ENCODE measurements around the gene MAP2K7.
"Not testable (repeated sequence)": the region's sequence is repeated elsewhere in the genome, so short reads cannot be mapped to it uniquely, and the experiment has no call there.

Gene MAP2K7

DNA sequence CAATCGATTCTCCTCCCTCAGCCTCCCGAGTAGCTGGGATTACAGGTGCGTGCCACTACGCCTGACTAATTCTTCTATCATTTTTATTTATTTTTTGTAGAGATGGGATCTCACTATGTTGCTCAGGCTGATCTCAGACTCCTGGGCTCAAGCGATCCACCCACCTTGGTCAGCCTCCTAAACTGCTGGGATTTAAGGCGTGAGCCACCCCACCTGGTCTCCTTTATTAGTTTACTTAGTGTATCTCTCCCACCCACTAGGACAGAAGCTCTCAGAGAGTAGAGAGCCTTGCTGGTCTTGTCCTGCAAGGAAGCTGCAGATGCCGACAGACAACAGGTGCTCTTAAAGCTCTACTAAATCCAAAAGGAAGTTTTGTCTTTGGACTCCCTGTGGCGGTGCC is 17.9 kb upstream of the MAP2K7 start:
- DNase-seq: no peak

DNA sequence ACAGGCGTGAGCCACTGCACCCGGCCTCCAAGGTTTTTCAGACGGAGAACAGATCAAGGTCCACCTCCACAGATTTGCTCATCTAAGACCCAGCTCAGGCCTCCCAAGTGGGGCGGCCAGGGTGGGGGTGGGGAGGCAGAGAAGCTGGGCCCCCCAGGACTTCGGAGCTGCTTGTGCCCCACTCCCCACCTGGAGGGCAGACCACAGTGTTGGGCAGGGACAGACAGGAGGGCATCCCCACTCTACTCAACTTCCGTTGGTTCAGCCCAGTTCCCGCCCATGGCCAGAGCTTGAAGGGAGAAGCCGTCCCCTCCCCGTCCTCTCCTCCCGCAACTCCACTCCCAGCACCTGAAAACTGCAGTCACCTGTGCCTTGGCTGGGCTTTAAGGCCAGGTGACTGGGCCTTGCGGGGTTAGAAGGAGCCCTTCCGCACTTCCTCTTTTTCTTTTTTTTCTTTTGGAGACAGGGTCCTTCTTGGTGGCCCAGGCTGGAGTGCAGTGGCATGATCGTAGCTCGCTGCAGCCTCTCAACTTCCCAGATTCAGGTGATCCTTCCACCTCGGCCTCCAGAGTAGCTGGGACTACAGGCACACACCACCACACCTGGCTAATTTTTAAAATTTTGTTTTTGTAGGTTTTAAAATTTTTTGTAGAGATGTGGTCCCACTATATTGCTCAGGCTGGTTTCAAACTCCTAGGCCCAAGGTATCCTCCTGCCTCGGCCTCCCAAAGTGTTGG is 16.1 kb upstream of the MAP2K7 start:
- DNase-seq: no peak

DNA sequence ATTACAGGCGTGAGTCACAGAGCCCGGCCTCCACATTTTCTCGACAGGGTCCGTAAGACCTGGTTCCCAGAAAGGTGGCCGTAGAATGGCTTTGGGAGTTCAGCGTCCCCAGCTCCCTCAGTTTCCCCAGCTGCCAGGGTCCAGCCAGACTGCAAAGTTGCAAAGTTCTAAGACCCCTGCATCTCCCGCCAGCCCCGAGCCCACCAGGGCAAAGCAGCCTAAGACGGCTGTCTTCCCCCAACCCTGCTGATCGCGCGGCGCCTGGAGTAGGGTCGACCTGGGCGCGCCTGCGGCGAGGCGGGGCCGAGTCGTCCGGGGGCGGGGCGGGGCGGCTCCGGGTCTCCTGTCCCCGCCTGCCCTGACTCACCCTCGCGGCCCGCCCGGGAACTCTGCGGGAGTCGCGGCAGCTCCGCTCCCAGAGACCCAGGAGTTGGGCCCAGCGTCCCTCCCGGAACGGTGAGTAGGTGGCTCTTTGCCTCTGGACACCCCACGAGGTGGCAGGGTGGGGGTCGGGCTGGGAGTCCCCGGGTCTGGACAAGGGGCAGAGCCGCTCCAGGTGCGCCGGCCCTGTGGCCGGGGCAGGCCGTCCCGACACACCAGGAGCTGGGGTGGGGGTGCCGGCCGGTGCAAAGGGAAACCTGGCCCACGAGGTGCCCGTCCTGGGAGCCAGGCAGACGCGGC is 15.4 kb upstream of the MAP2K7 start, which contains the start of gene LRRC8E:
Gene LRRC8E (plus strand): TSS at position 366 of the 681 bp plus-strand sequence. CDS start 7,094 bp downstream, outside the sequence.
- peak in 1 of 2 donors; percentile 27 for DNase-seq

DNA sequence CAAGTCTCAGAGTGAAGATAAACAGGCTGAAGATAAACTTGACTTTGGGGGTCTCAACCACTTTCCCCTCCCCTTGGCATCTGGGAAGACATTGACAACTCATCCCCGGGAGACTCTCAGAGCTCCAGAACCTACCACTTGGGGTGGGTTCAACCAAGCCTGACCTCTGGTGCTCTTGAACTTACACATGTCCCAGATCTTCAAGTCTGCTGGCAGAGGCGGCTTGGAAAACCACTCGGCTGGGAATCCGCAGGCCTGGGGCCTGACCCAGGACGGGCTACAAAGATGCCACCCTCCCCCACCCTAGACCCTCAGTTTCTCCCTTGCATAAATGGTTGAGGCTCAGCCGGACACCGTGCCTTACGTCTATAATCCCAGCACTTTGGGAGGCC is 14.9 kb upstream of the MAP2K7 start:
- DNase-seq: no peak

DNA sequence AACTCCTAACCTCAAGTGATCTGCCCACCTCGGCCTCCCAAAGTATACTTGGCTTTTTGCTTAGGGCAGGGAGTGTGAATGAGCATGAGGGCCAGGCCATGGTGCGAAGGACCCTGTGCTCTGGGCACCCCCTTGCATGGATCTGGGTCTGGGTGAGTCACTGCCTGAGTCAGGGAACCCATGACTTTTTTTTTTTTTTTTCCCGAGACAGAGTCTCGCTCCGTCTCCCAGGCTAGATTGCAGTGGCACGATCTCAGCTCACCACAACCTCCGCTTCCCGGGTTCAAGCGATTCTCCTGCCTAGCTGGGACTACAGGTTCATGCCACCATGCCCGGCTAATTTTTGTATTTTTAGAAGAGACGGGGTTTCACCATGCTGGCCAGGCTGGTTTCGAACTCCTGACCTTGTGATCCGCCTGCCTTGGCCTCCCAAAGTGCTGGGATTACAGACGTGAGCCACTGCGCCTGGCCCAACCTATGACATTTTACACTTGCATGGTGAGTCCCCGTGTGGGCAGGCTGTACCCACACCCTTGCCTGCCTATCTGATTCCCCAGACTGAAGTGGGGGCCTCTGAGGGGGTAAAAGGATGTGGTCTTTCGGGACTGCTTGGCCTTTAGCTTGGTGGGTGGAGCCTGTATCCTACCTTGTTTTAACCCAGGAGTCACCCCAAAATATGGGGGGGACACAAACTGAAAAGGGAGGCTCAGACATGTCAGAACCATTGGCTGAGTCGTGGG is 10.1 kb upstream of the MAP2K7 start:
- DNase-seq: not testable (repeated sequence)

DNA sequence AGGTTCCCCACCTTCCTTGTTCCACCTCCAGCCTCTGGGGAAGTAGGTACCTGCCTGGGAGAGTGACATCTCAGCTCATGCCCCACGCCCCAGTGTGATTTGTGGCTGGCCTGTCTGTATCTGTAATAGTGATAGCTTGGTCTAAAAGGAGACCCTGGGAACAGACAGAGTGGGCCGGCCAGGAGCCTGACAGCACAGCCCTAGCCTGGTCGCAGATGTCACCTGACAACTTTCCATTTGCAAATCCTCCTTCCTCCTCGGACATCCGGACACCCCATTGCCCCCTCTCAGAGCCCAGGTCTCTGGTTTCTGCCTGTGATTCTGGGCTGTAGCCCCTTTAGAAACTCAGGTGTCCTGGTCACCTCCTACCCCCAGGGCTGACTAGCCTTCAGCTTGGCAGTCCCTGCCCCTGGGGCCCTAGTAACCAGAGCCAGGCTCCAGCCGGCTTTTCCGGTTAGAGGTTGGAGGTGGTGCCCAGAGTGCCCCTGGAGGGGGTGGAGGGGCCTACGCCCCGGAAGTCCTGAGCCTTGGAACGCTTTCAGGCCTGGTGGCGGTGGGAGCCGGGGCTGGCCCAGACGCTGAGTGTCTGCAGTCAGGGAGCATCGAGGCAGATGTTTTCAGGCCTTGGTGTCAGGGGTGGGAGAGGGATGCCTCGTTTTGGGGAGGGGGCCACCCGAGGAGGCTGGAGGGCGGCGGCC is 8.9 kb upstream of the MAP2K7 start:
- DNase-seq: no peak

DNA sequence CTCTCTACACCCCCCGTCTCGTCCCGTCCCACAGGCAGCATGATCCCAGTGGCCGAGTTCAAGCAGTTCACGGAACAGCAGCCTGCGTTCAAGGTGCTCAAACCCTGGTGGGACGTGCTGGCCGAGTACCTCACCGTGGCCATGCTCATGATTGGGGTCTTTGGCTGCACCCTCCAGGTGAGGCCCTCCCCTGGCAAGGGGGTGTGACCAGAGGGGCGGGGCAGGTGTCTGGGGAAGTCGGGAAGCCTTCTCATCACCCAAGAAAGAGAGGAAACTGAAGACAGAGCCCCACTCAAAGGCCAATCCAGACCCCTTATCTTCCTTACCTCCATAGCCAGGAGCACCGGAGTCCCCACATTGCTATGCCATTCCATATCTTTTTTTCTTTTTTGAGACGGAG is 8.1 kb upstream of the MAP2K7 start:
- no peak for DNase-seq

DNA sequence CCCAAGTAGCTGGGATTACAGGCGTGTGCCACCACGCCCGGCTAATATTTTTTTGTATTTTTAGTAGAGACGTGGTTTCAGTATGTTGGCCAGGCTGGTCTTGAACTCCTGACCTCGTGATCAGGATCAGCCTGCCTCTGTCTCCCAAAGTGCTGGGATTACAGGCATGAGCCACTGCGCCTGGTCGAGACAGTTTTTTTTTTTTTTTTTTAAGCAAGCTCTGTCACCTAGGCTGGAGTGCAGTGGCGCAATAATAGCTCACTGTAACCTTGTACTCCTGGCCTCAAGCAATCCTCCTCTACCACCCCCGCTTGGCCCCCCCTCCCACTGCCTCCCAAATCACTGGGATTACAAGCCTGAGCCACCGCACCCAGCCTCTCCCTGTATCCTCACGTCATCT is 6.4 kb upstream of the MAP2K7 start:
- DNase-seq: no peak

DNA sequence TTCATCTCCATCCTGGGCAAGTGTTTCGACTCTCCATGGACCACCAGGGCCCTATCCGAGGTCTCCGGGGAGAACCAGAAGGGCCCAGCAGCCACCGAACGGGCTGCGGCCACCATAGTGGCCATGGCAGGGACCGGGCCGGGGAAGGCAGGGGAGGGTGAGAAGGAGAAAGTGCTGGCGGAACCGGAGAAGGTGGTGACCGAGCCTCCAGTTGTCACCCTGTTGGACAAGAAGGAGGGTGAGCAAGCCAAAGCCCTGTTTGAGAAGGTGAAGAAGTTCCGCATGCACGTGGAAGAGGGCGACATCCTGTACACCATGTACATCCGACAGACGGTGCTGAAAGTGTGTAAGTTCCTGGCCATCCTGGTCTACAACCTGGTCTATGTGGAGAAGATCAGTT is 4.7 kb upstream of the MAP2K7 start:
- DNase-seq: no peak

DNA sequence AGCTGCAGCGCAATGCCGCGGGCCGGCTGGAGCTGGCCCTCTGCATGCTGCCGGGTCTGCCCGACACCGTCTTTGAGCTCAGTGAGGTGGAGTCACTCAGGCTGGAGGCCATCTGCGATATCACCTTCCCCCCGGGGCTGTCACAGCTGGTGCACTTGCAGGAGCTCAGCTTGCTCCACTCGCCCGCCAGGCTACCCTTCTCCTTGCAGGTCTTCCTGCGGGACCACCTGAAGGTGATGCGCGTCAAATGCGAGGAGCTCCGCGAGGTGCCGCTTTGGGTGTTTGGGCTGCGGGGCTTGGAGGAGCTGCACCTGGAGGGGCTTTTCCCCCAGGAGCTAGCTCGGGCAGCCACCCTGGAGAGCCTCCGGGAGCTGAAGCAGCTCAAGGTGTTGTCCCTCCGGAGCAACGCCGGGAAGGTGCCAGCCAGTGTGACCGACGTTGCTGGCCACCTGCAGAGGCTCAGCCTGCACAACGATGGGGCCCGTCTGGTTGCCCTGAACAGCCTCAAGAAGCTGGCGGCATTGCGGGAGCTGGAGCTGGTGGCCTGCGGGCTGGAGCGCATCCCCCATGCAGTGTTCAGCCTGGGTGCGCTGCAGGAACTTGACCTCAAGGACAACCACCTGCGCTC is 3.8 kb upstream of the MAP2K7 start:
- no peak for DNase-seq

DNA sequence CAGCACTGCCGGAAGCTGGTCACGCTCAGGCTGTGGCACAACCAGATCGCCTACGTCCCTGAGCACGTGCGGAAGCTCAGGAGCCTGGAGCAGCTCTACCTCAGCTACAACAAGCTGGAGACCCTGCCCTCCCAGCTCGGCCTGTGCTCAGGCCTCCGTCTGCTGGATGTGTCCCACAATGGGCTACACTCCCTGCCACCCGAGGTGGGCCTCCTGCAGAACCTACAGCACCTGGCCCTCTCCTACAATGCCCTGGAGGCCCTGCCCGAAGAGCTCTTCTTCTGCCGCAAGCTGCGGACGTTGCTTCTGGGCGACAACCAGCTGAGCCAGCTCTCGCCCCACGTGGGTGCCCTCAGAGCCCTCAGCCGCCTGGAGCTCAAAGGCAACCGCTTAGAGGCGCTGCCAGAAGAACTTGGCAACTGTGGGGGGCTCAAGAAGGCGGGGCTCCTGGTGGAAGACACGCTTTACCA is 3.2 kb upstream of the MAP2K7 start:
- no peak for DNase-seq

DNA sequence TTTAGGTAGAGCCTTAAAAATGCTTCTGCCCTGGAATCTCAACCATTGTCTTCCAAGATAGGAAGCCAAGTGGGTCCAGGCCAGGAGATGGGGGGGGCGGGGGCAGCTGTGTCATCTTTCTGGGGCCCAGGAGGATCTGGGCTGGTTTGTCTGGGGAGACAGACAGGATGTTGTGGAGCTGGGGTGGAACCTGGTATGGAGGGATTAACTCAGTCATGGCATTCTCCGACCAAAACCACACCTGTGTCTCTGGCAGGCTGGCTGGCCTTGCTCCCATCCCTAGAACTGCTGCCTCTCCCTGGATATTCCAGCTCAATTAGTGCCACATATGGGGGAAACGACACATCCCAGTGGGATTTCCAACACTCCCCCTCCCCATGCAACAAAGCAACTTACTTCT is 2.7 kb upstream of the MAP2K7 start:
- DNase-seq: no peak

DNA sequence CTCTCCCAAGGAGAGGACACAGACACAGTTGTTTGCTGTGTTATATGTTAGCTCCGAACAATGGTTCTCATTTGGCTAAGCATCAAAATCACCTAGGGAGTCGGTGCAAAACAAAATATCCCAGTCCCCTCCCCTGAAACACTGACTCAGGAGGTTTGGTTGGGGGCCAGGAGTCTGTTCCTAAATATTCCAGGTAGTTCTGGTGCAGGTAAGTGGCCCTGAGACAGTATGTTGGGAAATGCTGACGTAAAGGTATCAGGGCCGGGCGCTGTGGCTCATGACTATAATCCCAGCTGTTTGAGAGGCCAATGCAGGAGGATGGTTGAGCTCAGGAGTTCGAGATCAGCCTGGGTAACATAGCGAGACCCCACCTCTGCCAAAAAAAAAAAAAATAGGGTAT is 2.3 kb upstream of the MAP2K7 start:
- DNase-seq: no peak

DNA sequence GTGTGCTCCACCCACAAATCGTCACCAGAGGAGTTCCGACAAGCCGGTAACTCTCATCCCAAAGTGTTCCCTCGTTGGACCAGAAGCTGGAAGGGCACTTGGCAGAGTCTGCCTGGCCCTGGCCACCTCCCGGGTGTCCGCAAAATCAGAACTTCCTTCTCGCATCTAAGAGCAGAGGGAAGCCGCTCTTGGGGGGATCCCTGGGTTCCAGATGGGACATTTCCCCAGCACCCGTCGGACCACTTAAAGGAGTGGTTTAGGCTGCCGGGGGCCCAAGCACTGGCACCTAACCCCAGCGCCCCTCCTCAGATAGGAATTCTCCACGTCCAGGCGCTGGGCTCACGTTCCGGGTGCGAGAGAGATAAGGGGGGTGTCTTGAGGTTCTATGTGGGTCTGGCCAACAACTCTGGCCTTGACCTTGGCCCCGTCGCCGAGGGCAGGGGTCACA is 857 bp upstream of the MAP2K7 start:
- DNase-seq: no peak

DNA sequence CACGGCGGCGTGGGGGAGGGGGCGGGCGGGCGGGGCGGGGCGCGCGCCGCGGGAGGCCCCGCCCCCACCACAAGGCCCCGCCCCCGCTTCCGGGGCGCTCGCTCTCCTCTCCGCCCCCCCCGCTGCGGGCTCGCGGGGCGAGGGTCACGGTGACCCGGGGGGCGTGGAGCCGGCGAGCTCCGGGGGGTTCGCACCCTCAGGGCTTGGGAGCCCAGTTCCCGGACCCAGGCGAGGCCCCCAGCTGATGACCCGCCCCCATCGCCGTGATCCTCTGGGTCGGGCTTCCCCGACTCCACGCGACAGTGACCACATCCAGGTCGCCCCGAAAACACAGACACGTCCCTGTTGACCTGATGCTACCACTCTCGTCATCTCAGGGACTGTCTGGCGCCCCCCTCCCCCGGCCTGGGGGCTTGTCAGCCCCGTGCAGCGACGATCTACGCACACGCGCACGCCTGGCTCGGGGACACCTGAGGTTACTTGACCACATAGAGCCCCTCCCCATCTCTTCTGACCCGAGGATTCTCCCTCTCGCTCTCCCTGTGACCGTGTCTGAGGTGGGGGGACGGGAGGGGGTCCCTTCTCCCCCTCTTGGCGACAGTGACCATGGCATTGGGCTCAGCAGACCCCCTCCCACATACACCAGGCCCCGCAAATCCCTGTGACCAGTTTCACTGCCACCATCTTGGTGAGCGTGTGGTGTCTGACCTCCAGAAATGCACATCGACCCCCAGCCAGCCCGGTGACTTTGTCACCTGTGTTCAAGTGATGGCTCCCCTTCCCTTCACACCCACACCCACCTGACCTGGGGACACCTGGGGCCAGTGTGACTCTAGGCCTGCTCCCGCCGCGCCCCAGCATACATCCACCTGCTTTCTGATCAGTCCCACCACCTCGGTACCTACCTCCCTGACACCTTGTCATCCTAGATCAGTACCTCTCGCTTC is 670 bp downstream of the MAP2K7 start:
- peak; percentile 32 to 54 for DNase-seq

DNA sequence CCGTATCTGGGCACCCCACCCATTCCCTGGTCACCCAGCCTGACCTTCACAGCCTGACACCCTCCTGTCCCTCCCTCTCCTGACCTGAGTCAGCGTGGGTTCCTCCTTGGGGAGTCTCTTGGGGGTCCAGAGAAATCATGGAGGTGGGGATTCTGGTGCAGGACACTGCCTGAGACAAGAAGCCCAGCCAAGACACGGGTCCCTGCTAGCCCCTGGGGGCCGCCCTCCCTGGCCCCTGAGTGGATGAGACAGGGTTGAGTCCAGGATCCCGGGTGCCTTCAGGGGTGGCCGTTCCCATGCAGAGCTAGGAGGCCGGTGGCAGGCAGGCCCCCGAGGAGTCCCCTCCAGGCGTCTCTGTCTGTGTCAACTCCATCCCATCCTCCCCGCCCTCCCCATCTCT is 1.6 kb downstream of the MAP2K7 start:
- no peak for DNase-seq

DNA sequence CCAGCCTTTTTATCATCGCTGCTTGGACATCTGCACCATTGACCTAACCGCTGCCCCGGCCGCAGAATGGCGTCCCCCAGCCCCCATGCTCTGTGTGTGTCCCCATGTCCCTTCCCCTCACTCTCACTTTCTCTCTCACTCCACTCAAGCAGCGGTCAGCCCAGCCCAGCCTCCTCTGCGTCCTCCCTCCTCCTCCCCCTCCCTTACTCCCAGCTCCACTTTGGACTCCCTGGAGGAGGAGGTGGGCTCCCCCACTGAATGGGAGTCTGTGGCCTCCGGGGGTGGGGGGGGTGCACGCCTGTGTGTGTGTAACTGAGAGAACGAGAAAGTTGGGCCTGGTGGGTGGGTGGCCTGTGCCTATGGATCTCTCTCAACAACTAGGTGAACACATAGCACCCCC is 2.2 kb downstream of the MAP2K7 start:
- DNase-seq: no peak

DNA sequence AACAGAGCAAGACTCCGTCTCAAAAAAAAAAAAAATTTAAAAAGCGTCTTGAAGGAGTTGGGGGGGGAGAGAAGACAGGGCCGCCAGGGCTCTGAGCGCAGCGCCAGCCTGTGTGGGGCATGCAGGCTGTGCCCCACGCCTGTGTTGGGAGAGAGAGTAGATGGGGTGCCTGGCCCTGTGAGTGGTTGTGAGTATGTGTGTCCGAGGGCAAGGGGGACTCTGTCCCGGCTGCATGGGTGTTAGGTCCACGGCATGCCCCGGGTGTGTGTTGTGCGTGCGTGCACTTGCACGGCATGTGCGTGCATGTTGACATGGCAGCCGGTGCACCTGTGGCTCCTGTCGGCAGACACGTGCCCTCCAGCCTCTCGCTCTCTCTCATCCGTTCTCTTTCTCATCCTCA is 3.4 kb downstream of the MAP2K7 start:
- DNase-seq: no peak

DNA sequence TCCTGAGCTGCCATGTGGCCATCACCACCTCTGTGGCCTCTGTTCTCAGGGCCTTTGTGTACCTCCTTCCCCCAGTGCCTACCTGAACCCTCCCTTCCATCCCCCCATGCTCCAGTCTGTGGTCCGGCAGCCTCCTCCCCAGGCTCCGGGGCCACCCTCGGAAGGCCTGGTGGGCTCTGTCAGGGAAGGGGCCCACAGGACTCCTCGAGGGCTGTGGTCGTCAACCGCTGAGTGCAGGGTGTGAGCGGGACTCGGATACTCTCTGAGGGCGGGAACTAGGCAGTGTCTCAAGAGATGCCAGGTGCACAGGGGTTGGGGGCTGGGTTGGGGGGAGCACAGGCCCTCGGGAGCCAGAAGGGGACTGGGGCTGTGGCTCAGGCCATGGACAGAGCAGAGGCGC is 3.9 kb downstream of the MAP2K7 start:
- DNase-seq: no peak

DNA sequence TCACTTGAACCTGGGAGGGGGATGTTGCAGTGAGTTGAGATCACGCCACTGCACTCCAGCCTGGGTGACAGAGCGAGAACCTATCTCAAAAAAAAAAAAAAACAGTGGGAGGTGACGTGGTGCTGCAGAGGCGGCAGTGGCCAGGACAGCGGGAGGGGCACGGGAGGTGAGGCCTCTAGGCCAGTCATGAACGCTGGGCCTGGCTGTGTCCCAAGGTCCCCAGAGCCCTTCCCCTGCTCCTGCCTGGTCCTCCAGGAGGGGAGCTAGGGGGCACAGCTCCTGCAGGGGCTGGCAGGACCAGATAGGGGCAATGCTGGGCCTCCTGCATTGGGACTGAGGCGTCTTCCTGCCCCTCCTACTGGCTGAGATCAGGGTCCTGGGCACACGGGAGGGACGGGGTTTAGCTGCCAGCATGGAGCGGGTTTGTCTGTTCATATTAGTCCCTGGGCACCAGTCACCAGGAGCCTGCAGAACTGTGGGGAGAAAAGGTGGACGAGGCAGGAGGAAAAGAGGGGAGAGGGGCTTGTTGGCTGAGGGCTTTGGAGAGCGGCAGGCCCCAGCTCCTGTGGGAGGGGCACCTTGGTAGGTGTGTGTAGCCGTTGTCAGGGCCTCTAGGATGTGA is 4.5 kb downstream of the MAP2K7 start:
- no peak for DNase-seq

All from inflammatory macrophage treated with lipopolysaccharide for 1 hour (primary cell).